B cell (primary cell): ENCODE data around the gene GINM1. TPM values are rescaled to one million over a fixed set of nuclear protein-coding genes. Genes with fewer than 3 reads are reported as not detected.

Source experiments
- ATAC-seq: fragments of 200-7000 bp; cut with Tn5 transposase; one replicate; pipeline ENCODE4 v1.10.0; 2021; ENCODE audit warnings: low read depth, mild to moderate bottlenecking, moderate number of reproducible peaks, moderate library complexity
- CTCF ChIA-PET: fragments of 350-600 bp; sonication (Branson Sonifier 250); formaldehyde crosslinking; loops from one replicate; lab custom pipeline; 2021; ENCODE audit warnings: antibody characterized with exemption, inconsistent platforms; lab: Charles Lee
- POLR2A ChIA-PET: fragments of 350-600 bp; sonication (Branson Sonifier 250); formaldehyde crosslinking; loops from one replicate; lab custom pipeline; 2021; ENCODE audit warnings: antibody characterized with exemption; lab: Charles Lee
- DNase-seq: peaks from one replicate; pipeline ENCODE4 v3.0.0; 2013
- H2AFZ ChIP-seq: 2 replicates; pipeline ENCODE4 v1.6.1; 2012; ENCODE audit warnings: mild to moderate bottlenecking, low read depth, low read length; ENCODE audit not compliant: insufficient read depth, poor library complexity, severe bottlenecking
- H3K27ac ChIP-seq, 2 donors: 1 replicate in 1 of 2; 2 replicates in 1 of 2; pipeline ENCODE4 v1.5.1; 2012 to 2013; ENCODE audit warnings: low read length in 2 of 2, mild to moderate bottlenecking in 2 of 2, moderate library complexity in 1 of 2
- H3K27me3 ChIP-seq, 4 experiments: fragments of 200-600 bp in 1 of 4; sonication (generic) in 1 of 4; replicated peaks in 1 of 4; 1 replicate in 2 of 4; 2 replicates in 2 of 4; pipeline versions ENCODE4 v1.6.1 to v1.7.0; 2013 to 2016; ENCODE audit warnings: low read length in 3 of 4, mild to moderate bottlenecking in 2 of 4, mixed read lengths in 1 of 4, moderate library complexity in 1 of 4; ENCODE audit not compliant: insufficient read depth in 4 of 4, control insufficient read depth in 3 of 4; ENCODE audit errors: control extremely low read depth in 1 of 4
- H3K36me3 ChIP-seq, 2 experiments: replicated peaks in 1 of 2; 1 replicate in 1 of 2; 2 replicates in 1 of 2; pipeline versions ENCODE4 v1.6.1 to v1.7.1; 2013; ENCODE audit warnings: low read length in 1 of 2; ENCODE audit not compliant: insufficient read depth in 2 of 2, control insufficient read depth in 1 of 2; ENCODE audit errors: control extremely low read depth in 1 of 2, extremely low read depth in 1 of 2
- H3K4me1 ChIP-seq, 2 donors: fragments of 200-600 bp in 1 of 2; sonication (generic) in 1 of 2; 1 replicate in 1 of 2; 2 replicates in 1 of 2; pipeline versions ENCODE4 v1.5.1 to v1.6.1; 2013 to 2017; ENCODE audit warnings: low read length in 2 of 2; ENCODE audit not compliant: control insufficient read depth in 2 of 2, insufficient read depth in 2 of 2
- H3K4me2 ChIP-seq: replicated peaks from 2 replicates; pipeline ENCODE3; 2012; ENCODE audit warnings: mild to moderate bottlenecking, low read depth, low read length; ENCODE audit not compliant: poor library complexity, severe bottlenecking
- H3K4me3 ChIP-seq, 5 experiments: fragments of 200-600 bp in 1 of 5; sonication (generic) in 1 of 5; 1 replicate in 3 of 5; 2 replicates in 2 of 5; pipeline versions ENCODE4 v1.5.1 to v1.7.0; 2011 to 2016; ENCODE audit warnings: low read length in 4 of 5, mild to moderate bottlenecking in 4 of 5, low read depth in 2 of 5, control low read depth in 1 of 5, moderate library complexity in 1 of 5; ENCODE audit not compliant: insufficient read depth in 1 of 5; ENCODE audit errors: control extremely low read depth in 1 of 5, extremely low read depth in 1 of 5
- H3K79me2 ChIP-seq: fragments of 200-600 bp; sonication (generic); one replicate; pipeline ENCODE4 v1.6.0; 2016; ENCODE audit warnings: low read length; ENCODE audit not compliant: control insufficient read depth, insufficient read depth
- H3K9ac ChIP-seq: fragments of 200-600 bp; sonication (generic); 2 replicates; pipeline ENCODE4 v1.6.1; 2017; ENCODE audit warnings: mild to moderate bottlenecking, low read length, moderate library complexity
- H3K9me3 ChIP-seq, 3 donors: one replicate each; pipeline versions ENCODE4 v1.6.1 to v1.7.1; 2013; ENCODE audit warnings: low read length in 2 of 3; ENCODE audit not compliant: control insufficient read depth in 2 of 3, insufficient read depth in 1 of 3; ENCODE audit errors: control extremely low read depth in 1 of 3
- H4K20me1 ChIP-seq: 2 replicates; pipeline ENCODE4 v1.6.0; 2012; ENCODE audit warnings: mild to moderate bottlenecking, low read length; ENCODE audit not compliant: insufficient read depth, control insufficient read depth, poor library complexity, severe bottlenecking
- H3K27ac Mint-ChIP-seq: one replicate; pipeline ENCODE4 v1.8.0; 2021; ENCODE audit warnings: mixed read lengths
- H3K27me3 Mint-ChIP-seq: one replicate; pipeline ENCODE4 v1.8.0; 2021; ENCODE audit warnings: mixed read lengths
- H3K4me1 Mint-ChIP-seq: one replicate; pipeline ENCODE4 v1.8.0; 2021; ENCODE audit warnings: mixed read lengths
- H3K4me3 Mint-ChIP-seq: one replicate; pipeline ENCODE4 v1.8.0; 2021; ENCODE audit warnings: mixed read lengths
- H3K9me3 Mint-ChIP-seq: one replicate; pipeline ENCODE4 v1.8.0; 2022; ENCODE audit warnings: mixed read lengths; ENCODE audit not compliant: insufficient read depth
- CTCF ChIP-seq: fragments of 200-600 bp; IDR thresholded peaks from one replicate; pipeline ENCODE4 v1.8.0; 2022; ENCODE audit warnings: antibody characterized with exemption, mild to moderate bottlenecking
- EZH2 ChIP-seq: IDR thresholded peaks from 2 replicates; pipeline ENCODE4 v1.6.1; 2012; ENCODE audit warnings: borderline replicate concordance, low read depth, mild to moderate bottlenecking, moderate library complexity, low read length; ENCODE audit not compliant: insufficient read depth, poor library complexity, severe bottlenecking
- WGBS: methylation state at CpG from one replicate; pipeline ENCODE4 v1.1.5; 2013; ENCODE audit warnings: missing lambda C conversion rate; ENCODE audit not compliant: insufficient coverage; 5-methylcytosine and 5-hydroxymethylcytosine counted together
- intact Hi-C: fragments of 100-400 bp; cut with micrococcal nuclease; formaldehyde crosslinking; loops from one replicate; pipeline ENCODE4 v1.10.0; 2022
- polyA plus RNA-seq: library from polyadenylated mRNA; depleted of rRNA; stranded (reverse); fragments of >200 nt; gene quantifications from 2 replicates; pipeline ENCODE4 v1.2.3, GENCODE V29; 2012
- total RNA-seq, 2 donors: library from RNA; stranded (reverse); fragments of 120-200 nt in 1 of 2; gene quantifications; 1 replicate in 1 of 2; 2 replicates in 1 of 2; pipeline versions ENCODE4 v1.2.3 to v1.2.4, GENCODE V29; 2013 to 2022

Gene GINM1
- total and polyA plus RNA-seq, 2 donors (not counting 1 experiment from before 2014, with no cell fraction given), result 14.4 to 23.0 TPM

- Histone ChIP-seq H2AFZ (no peak overlapping the region), H3K4me1 (no peaks in the 10 kb centered on the region), H3K36me3 (peaks cover 0 to 42% of the 10 kb centered on the region in 2 experiments), H3K4me2 (no peak overlapping the region), H3K27me3 (no peaks in the 10 kb centered on the region), H3K79me2 (peaks cover 6% of the 10 kb centered on the region), H3K9me3 (no peaks in the 10 kb centered on the region), H3K4me3 (no peak overlapping the region), H3K27ac (no peak overlapping the region), H3K9ac (no peak overlapping the region), H4K20me1 (peaks cover 27% of the 10 kb centered on the region)
- POLR2A ChIA-PET, result no interaction called here
- Mint-ChIP-seq H3K4me1 (no peaks in the 10 kb centered on the region), H3K27ac (no peak overlapping the region), H3K4me3 (no peak overlapping the region), H3K9me3 (no peaks in the 10 kb centered on the region), H3K27me3 (no peaks in the 10 kb centered on the region)
- CTCF ChIA-PET, result no interaction called here
- DNase-seq, result no peak
- intact Hi-C loops, result no loop called here
- no CpG with 5 or more reads among the region's 5 CpGs for WGBS
- ATAC-seq, result no peak
- TF ChIP-seq EZH2 (no peak), CTCF (no peak)
These were observed 14.7 kb downstream of the GINM1 start for GRCh38 chr6:149580880-149581279.

- H3K27ac ChIP-seq, result no peak overlapping the region
- H3K4me2 ChIP-seq, result no peak overlapping the region
- no peak overlapping the region for H3K4me3 Mint-ChIP-seq
- no peaks in the 10 kb centered on the region for H3K27me3 Mint-ChIP-seq
- no peak overlapping the region for H3K9ac ChIP-seq
- ChIA-PET POLR2A (no interaction called here), CTCF (no interaction called here)
- H3K9me3 Mint-ChIP-seq, result no peaks in the 10 kb centered on the region
- TF ChIP-seq CTCF (no peak), EZH2 (no peak)
- no peak overlapping the region for H2AFZ ChIP-seq
- ATAC-seq (no peak), DNase-seq (no peak)
- H3K4me1 ChIP-seq, result no peaks in the 10 kb centered on the region
- no peak overlapping the region for H3K4me3 ChIP-seq
- H3K36me3 ChIP-seq, result peaks cover 0 to 46% of the 10 kb centered on the region in 2 experiments
- no CpG with 5 or more reads among the region's 5 CpGs for WGBS
- H3K4me1 Mint-ChIP-seq, result no peaks in the 10 kb centered on the region
- intact Hi-C loops, result no loop called here
- H3K27ac Mint-ChIP-seq, result no peak overlapping the region
- H3K9me3 ChIP-seq, result no peaks in the 10 kb centered on the region
- peaks cover 1% of the 10 kb centered on the region for H3K79me2 ChIP-seq
- H3K27me3 ChIP-seq, result no peaks in the 10 kb centered on the region
- peaks cover 23% of the 10 kb centered on the region for H4K20me1 ChIP-seq
These were observed 15.2 kb downstream of the GINM1 start for GRCh38 chr6:149581349-149581748.
